Upper lobe of left lung (tissue), 4 donors: Measurements from ENCODE around the gene MBD3L2.

Experiments used
- CTCF ChIP-seq, 6 experiments: fragments of 450-650 bp in 4 of 6; fragments of 200-600 bp in 2 of 6; sonication (generic) in 2 of 6; IDR thresholded peaks; one replicate each; pipeline ENCODE4 v1.5.1; 2016 to 2019; ENCODE audit warnings: antibody characterized with exemption in 6 of 6
- POLR2A ChIP-seq, 4 donors: fragments of 450-650 bp; IDR thresholded peaks; one replicate each; pipeline ENCODE4 v1.5.1; 2016 to 2017; ENCODE audit warnings: antibody characterized with exemption in 4 of 4, mild to moderate bottlenecking in 2 of 4

DNA sequence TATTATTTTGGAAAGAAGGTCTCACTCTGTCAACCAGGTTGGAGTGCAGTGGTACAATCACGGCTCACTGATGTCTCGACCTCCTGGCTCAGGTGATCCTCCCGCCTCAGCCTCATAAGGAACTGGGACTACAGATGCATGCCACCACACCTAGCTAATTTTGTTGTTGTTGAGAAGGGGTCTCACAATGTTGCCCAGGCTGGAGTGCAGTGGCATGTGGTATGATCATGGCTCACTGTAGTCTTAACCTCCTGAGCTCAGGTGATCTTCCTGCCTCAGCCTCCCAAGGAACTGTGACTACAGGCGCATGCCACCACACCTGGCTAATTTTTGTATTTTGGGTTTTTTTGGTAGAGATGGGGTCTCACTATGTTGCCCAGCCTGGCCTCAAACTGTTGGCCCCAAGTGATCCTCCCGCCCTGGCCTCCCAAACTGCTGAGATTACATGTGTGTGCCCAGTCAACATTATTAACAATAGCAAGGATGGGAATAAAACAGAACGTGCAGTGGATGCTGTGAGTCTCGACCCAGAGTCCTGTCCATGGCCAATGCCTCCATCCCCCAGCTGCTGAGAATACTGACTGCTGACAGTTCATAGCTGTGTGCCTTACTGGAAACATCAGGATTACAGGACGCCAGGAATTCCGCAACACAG, 14.8 kb downstream of the MBD3L2 start:
- TF ChIP-seq CTCF (IDR thresholded peaks at IDR 0.05), result no peak
- no peak for TF ChIP-seq POLR2A (IDR thresholded peaks at IDR 0.05)
